GM20431 (cell line): ENCODE results near the gene PRMT2.
"Not testable (repeated sequence)": the region's sequence is repeated elsewhere in the genome, so short reads cannot be mapped to it uniquely, and the experiment has no call there.

Experiments used
- in situ Hi-C: fragments of 300-500 bp; cut with MseI, MboI; formaldehyde crosslinking; loops from one replicate; pipeline ENCODE4 v1.15.0; 2020; ENCODE audit warnings: low sequenced_read_pairs; ENCODE audit not compliant: unreplicated experiment

The PRMT2 gene

GRCh38 chr21:46666941-46667740, 31.7 kb downstream of the PRMT2 start:
- in situ Hi-C loops, result no loop called here

DNA sequence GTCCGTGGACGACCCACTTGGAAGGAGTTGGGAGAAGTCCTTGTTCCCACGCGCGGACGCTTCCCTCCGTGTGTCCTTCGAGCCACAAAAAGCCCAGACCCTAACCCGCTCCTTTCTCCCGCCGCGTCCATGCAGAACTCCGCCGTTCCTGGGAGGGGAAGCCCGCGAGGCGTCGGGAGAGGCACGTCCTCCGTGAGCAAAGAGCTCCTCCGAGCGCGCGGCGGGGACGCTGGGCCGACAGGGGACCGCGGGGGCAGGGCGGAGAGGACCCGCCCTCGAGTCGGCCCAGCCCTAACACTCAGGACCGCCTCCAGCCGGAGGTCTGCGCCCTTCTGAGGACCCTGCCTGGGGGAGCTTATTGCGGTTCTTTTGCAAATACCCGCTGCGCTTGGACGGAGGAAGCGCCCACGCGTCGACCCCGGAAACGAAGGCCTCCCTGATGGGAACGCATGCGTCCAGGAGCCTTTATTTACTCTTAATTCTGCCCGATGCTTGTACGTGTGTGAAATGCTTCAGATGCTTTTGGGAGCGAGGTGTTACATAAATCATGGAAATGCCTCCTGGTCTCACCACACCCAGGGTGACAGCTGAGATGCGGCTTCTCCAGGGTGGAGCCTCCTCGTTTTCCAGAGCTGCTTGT, 32.4 kb downstream of the PRMT2 start:
- in situ Hi-C loops, result no loop called here

- in situ Hi-C loops, result no loop called here
Observed at GRCh38 chr21:46668381-46668780, 32.9 kb downstream of the PRMT2 start.

DNA sequence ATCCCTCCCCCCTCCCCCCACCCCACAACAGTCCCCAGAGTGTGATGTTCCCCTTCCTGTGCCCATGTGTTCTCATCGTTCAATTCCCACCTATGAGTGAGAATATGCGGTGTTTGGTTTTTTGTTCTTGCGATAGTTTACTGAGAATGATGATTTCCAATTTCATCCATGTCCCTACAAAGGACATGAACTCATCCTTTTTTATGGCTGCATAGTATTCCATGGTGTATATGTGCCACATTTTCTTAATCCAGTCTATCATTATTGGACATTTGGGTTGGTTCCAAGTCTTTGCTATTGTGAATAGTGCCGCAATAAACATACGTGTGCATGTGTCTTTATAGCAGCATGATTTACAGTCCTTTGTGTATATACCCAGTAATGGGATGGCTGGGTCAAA, 33.4 kb downstream of the PRMT2 start:
- in situ Hi-C loops, result not testable (repeated sequence)

DNA sequence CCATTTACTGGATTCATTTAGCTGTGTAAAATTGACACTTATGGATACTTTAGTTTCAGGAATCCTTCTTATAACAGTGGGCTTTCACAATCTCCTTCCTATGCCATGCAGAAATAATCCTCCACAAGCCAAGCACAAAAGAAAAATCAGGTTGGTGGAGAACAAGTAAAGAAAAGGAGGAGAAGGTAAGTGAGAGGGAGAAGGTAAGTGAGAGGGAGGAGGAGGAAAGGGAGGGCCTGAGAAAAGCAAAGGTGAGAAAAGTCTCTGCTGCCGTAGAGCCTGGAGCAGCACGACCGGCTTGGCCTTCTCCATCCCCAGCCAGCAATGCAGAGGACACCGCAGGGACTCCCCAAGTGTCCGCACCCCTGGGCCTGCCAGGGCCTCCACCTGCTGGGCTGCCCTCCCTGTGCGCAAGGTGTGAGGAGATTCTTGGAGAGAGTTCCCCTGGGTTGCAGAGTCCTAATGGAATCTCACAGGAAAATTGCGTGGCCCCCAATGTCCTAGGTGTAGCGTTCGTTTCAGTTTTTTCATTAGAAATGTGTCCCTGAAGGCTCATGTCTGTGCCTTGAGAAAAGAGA, 39.0 kb downstream of the PRMT2 start:
- in situ Hi-C loops, result no loop called here

- in situ Hi-C loops, result no loop called here
Observed at GRCh38 chr21:46675595-46676280, 40.3 kb downstream of the PRMT2 start.

GRCh38 chr21:46676542-46676941, 41.1 kb downstream of the PRMT2 start:
- in situ Hi-C loops, result not testable (repeated sequence)

GRCh38 chr21:46681593-46681992, 46.1 kb downstream of the PRMT2 start:
- in situ Hi-C loops, result not testable (repeated sequence)

- in situ Hi-C loops, result not testable (repeated sequence)
Observed at GRCh38 chr21:46698652-46699051, 63.2 kb downstream of the PRMT2 start.

- in situ Hi-C loops, result not testable (repeated sequence)
Observed at GRCh38 chr21:46699104-46699503, 63.6 kb downstream of the PRMT2 start.
